ENCODE measurements around the gene CCR3.
A peak's percentile ranks its signal among the peaks of the same experiment; 100 is the strongest.

The CCR3 gene

GRCh38 chr3:46299608-46300460, 57.6 kb downstream of the CCR3 start:
- peak; percentile 56 for DNase-seq (ENCODE audit: low read depth)
- TF ChIP-seq CTCF (IDR thresholded peaks at IDR 0.05; ENCODE audit: insufficient read depth, low read depth, low read length, missing control alignments): no peak
- H3K4me3 ChIP-seq (ENCODE audit: low read depth, low read length): no peak overlapping the region; the same call in none of the 2 replicates

- no peak overlapping the region for H3K4me3 ChIP-seq (ENCODE audit: low read depth, low read length)
- peak; percentile 51 for DNase-seq (ENCODE audit: low read depth)
- TF ChIP-seq CTCF (IDR thresholded peaks at IDR 0.05; ENCODE audit: insufficient read depth, low read depth, low read length, missing control alignments): no peak
Measured at GRCh38 chr3:46300461-46300789, 58.2 kb downstream of the CCR3 start.

- no peak for DNase-seq (ENCODE audit: low read depth)
- no peak overlapping the region for H3K4me3 ChIP-seq (ENCODE audit: low read depth, low read length)
- TF ChIP-seq CTCF (IDR thresholded peaks at IDR 0.05; ENCODE audit: insufficient read depth, low read depth, low read length, missing control alignments): no peak
Measured at GRCh38 chr3:46301122-46301835, 59.0 kb downstream of the CCR3 start.

GRCh38 chr3:46303240-46303639, 61.0 kb downstream of the CCR3 start:
- H3K4me3 ChIP-seq (ENCODE audit: low read depth, low read length): no peak overlapping the region
- no peak for DNase-seq (ENCODE audit: low read depth)
- TF ChIP-seq CTCF (IDR thresholded peaks at IDR 0.05; ENCODE audit: insufficient read depth, low read depth, low read length, missing control alignments): no peak

- no peak overlapping the region for H3K4me3 ChIP-seq (ENCODE audit: low read depth, low read length)
- TF ChIP-seq CTCF (IDR thresholded peaks at IDR 0.05; ENCODE audit: insufficient read depth, low read depth, low read length, missing control alignments): no peak
- DNase-seq (ENCODE audit: low read depth): no peak
Measured at GRCh38 chr3:46304739-46305138, 62.5 kb downstream of the CCR3 start.

GRCh38 chr3:46312991-46313390, 70.7 kb downstream of the CCR3 start:
- H3K4me3 ChIP-seq (ENCODE audit: low read depth, low read length): no peak overlapping the region
- TF ChIP-seq CTCF (IDR thresholded peaks at IDR 0.05; ENCODE audit: insufficient read depth, low read depth, low read length, missing control alignments): no peak
- DNase-seq (ENCODE audit: low read depth): no peak

Measured in GM12865 (cell line).